Spinal cord (tissue), 10 donors: ENCODE measurements around the gene FRAS1. TPM values are rescaled to one million over a fixed set of nuclear protein-coding genes. Genes with fewer than 3 reads are reported as not detected.
"Not testable (repeated sequence)": the region's sequence is repeated elsewhere in the genome, so short reads cannot be mapped to it uniquely, and the experiment has no call there.

Source experiments
- DNase-seq, 6 donors: peaks; one replicate each; pipeline versions ENCODE4 v3.0.0 to v3.0.0-alpha.2; 2013 to 2015; ENCODE audit warnings: low spot score in 6 of 6, low read depth in 4 of 6
- H3K27ac ChIP-seq: one replicate; pipeline ENCODE4 v1.5.1; 2013; ENCODE audit warnings: low read depth, low read length, control low read depth
- H3K27me3 ChIP-seq: one replicate; pipeline ENCODE4 v1.6.1; 2013; ENCODE audit warnings: low read length; ENCODE audit not compliant: control insufficient read depth, insufficient read depth
- H3K36me3 ChIP-seq: one replicate; pipeline ENCODE4 v1.6.1; 2013; ENCODE audit warnings: low read length; ENCODE audit not compliant: control insufficient read depth, insufficient read depth
- H3K4me1 ChIP-seq: one replicate; pipeline ENCODE4 v1.6.1; 2013; ENCODE audit warnings: low read length; ENCODE audit not compliant: control insufficient read depth, insufficient read depth
- H3K4me3 ChIP-seq: one replicate; pipeline ENCODE4 v1.5.1; 2013; ENCODE audit warnings: low read depth, low read length, control low read depth
- H3K9me3 ChIP-seq: one replicate; pipeline ENCODE4 v1.6.1; 2013; ENCODE audit warnings: low read length; ENCODE audit not compliant: control insufficient read depth, insufficient read depth
- WGBS: methylation state at CpG from one replicate; pipeline ENCODE4 v1.1.5; 2013; ENCODE audit warnings: missing lambda C conversion rate; ENCODE audit not compliant: insufficient coverage; 5-methylcytosine and 5-hydroxymethylcytosine counted together
- polyA plus RNA-seq, 2 donors: library from polyadenylated mRNA; unstranded; fragments of 120-200 nt; gene quantifications; one replicate each; pipeline ENCODE4 v1.2.1, GENCODE V29; 2013; ENCODE audit not compliant: insufficient read length in 2 of 2
- total RNA-seq, 2 donors: library from RNA; depleted of rRNA in 1 of 2; stranded (reverse); fragments of 120-200 nt in 1 of 2; fragments of >200 nt in 1 of 2; gene quantifications; one replicate each; pipeline versions ENCODE4 v1.2.3 to v1.2.4, GENCODE V29; 2013 to 2014
- donor health status: healthy.

FRAS1 gene
- total and polyA plus RNA-seq, 4 donors, result 7.5 to 24.0 (median 16.5) TPM

DNA sequence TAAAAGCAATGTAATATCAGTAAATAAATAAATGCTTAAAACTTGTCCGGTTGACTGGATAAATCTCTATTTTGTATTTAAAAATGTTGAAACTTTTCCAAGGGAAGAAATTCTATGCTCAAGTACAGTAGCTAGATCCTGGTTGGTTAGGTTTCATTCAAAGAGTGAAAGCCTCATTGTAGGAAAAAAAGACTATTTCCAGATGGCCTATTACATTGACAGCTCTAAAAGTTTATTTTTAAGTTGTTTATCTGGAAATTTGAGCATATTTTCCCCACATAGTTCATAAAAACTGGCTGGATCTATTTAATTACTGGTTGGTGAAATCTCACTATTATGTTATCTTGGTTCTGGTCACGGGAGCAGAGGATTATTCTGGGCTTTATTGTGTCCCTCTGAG, 38.0 kb downstream of the FRAS1 start:
- no peak for DNase-seq
- Histone ChIP-seq H3K27me3 (no peaks in the 10 kb centered on the region), H3K36me3 (no peaks in the 10 kb centered on the region), H3K27ac (no peak overlapping the region), H3K9me3 (peaks cover 2% of the 10 kb centered on the region), H3K4me3 (no peak overlapping the region), H3K4me1 (no peaks in the 10 kb centered on the region)
- 100% methylated on average over 1 of the region's 2 CpGs for WGBS

DNA sequence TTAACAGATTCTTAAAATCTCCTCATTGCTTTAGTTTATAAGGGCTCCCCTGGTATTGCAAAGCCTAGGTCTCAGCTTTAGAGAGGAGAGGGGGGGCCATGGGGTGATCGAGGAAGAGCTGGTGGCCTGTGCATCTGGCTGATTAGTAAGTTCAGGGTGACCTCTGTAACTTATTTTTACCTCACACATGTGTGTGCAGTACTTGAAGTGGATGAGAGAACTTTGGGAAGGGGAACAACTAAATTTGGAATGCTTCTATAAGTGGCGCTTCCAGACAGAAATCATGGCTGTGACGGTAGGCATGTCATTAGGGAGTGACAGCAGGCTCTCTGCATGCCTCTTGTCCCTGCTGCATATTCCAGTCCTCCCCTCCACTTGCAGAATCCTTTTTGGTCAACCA, 41.9 kb downstream of the FRAS1 start:
- no peaks in the 10 kb centered on the region for H3K36me3 ChIP-seq
- no peak overlapping the region for H3K27ac ChIP-seq
- no peak overlapping the region for H3K4me3 ChIP-seq
- H3K27me3 ChIP-seq, result no peaks in the 10 kb centered on the region
- peaks cover 2% of the 10 kb centered on the region for H3K9me3 ChIP-seq
- DNase-seq, result no peak
- no CpG with 5 or more reads among the region's 3 CpGs for WGBS
- H3K4me1 ChIP-seq, result no peaks in the 10 kb centered on the region

DNA sequence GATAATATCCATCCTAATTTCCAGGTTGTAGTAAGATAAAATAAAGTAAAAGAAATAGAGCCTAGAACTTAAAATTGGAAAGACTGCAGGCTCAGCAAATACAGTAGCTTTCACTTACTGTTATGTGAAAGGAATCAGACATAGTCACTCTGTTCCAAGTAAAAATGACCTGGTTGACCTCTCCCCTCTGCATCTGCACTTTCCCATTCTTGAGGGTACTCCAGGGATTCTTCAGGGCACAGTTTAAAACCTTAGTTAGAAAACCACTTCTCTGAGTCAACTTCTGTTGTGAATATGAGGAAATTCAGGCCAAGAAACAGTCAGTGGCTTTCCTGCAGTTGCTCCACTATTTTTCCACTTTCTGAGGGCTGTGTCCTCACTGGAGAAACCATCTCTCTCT, 42.9 kb downstream of the FRAS1 start:
- Histone ChIP-seq H3K27me3 (no peaks in the 10 kb centered on the region), H3K27ac (no peak overlapping the region), H3K4me1 (no peaks in the 10 kb centered on the region), H3K9me3 (peaks cover 2% of the 10 kb centered on the region), H3K36me3 (no peaks in the 10 kb centered on the region), H3K4me3 (no peak overlapping the region)
- peak in 1 of 6 donors; percentile 23 for DNase-seq

DNA sequence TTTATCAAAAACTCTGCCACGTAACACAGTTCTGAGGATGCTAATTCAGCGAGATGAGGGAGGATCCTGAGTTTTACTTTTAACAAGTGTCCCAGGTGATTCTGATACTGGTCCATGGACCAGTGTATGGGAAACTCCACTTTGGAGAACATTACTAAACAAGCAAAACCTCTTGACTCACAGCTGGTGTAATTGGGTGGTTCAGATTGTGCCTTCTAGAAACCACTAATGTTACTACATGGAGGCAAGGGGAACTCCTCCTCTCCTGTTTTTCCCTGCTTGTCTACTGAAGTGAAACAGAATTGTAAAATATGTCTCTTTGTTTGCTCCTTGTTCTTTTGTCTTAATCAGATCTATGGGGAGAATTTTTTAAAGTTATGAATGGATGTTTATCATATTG, 62.6 kb downstream of the FRAS1 start:
- no peaks in the 10 kb centered on the region for H3K36me3 ChIP-seq
- no peak overlapping the region for H3K27ac ChIP-seq
- DNase-seq, result no peak
- no CpG with 5 or more reads among the region's 2 CpGs for WGBS
- H3K9me3 ChIP-seq, result peaks cover 2% of the 10 kb centered on the region
- H3K4me3 ChIP-seq, result no peak overlapping the region
- H3K27me3 ChIP-seq, result no peaks in the 10 kb centered on the region
- H3K4me1 ChIP-seq, result no peaks in the 10 kb centered on the region

DNA sequence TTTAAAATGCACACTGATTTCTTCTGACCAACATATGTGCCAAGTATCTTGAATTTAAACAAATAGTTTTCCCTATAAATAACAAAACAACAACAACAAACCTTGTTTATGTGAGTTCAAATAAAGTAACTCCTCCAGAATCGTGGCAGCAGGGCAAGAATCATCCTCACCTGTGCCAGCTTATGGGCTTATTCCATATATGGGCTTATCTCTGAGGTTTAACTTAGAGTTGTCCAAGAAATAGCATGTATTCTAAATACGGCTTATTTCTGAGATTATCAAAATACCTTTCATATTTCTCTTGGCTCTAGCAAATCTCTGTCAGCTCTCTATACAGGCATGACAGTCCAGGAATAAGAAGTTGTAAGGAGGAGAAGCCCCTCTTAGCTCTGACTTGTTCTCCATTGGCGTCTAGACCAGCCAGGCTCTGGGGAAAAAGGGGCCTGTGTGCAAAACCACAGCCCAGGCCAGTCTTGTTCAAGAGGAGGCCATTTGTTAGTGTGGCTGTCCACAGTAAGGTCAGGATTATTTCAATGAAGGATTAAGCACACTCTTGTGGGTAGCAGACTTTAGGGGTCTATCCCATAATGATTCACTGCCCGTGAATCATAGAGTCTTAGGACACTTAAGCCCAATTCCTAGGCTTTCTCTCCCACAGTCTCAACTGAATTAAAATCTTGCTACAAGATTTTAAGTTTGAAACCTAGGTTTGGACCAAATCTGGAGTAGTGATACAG, 63.2 kb downstream of the FRAS1 start:
- no peak overlapping the region for H3K4me3 ChIP-seq
- H3K36me3 ChIP-seq, result no peaks in the 10 kb centered on the region
- no peaks in the 10 kb centered on the region for H3K27me3 ChIP-seq
- WGBS, result 83% methylated on average over 1 of the region's 4 CpGs
- no peaks in the 10 kb centered on the region for H3K4me1 ChIP-seq
- H3K27ac ChIP-seq, result no peak overlapping the region
- no peak for DNase-seq
- peaks cover 2% of the 10 kb centered on the region for H3K9me3 ChIP-seq

DNA sequence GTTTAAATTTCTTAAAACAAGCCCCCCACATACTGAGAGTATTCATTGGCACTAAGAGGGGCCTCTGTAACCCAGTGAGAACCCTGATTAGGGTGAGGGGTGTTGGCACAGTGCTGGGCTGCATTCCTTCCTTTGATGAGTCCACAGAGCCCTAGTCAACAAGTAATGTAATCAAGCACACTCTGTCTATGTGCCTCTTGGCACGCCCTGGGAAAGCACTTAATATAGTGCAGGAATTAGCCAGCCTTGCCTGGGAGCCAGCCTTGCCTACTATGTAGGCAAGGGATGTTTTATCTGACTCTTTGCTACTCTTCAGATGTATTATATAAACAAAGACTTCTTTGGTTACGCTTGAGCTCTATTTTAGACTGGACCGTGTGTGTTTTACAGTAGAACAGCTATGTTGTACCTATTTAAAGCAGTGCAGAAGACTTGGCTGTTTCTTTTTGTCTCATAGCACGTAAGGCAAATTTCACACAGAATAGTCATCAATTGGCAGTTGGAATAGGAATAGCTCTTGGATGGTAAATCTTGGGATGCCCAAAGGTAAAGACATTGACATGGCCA, 64.3 kb downstream of the FRAS1 start:
- no CpG with 5 or more reads among the region's 4 CpGs for WGBS
- H3K4me1 ChIP-seq, result no peaks in the 10 kb centered on the region
- H3K36me3 ChIP-seq, result no peaks in the 10 kb centered on the region
- no peak overlapping the region for H3K4me3 ChIP-seq
- no peak overlapping the region for H3K27ac ChIP-seq
- DNase-seq, result peak in 2 of 6 donors; percentile 30 to 59
- peaks cover 2% of the 10 kb centered on the region for H3K9me3 ChIP-seq
- no peaks in the 10 kb centered on the region for H3K27me3 ChIP-seq

DNA sequence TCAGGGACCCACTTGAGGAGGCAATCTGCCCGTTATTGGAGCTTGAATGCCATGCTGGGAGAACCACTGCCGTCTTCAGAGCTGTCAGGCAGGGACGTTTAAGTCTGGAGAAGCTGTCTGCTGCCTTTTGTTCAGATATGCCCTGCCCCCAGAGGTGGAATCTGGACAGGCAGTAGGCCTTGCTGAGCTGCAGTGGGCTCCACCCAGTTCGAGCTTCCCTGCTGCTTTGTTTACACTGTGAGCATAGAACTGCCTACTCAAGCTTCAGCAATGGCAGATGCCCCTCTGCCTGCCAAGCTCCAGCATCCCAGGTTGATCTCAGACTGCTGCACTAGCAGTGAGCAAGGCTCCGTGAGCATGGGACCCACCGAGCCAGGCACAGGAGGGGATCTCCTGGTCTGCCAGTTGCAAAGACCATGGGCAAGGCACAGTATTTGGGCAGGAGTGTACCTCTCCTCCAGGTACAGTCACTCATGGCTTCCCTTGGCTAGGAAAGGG, 68.8 kb downstream of the FRAS1 start:
- not testable (repeated sequence) for H3K27me3 ChIP-seq, H3K9me3 ChIP-seq, H3K4me1 ChIP-seq, H3K27ac ChIP-seq, H3K4me3 ChIP-seq, H3K36me3 ChIP-seq, DNase-seq
- 40% methylated on average over 6 of the region's 6 CpGs for whole genome bisulfite sequencing

DNA sequence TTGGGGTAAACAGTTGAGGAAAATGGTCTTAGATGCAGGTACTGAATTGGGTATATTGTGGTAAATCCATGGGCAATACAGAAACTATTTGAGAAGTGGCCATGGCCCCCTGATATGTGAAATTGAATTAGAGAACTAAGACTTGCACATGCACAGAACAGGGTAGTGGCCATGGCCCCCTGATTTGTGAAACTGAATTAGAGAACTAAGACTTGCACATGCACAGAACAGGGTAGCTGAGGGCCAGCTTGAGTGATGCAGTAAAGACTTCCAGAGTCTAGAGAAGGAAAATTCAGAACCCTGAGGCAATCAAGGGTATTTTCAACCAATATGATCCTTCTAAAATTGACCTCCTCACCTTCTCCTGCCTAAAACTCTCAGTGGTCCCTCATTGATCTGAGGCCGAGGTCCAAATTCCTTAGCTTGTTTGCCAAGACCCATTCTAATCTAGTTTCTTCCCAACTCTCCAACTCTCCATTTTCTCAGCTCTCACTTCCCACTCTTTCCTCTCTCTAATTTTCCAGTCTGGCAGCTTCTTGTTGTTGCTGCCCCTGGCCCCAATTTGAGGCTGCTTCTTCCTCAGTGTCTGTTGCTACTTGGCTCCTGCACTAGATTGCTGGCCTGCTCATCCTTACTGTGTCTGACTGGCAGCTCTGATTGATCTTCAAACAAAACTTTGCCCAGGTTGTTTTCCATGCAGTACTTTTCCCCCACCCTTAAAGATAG, 72.4 kb downstream of the FRAS1 start:
- no peak overlapping the region for H3K4me3 ChIP-seq
- no peak overlapping the region for H3K27ac ChIP-seq
- H3K36me3 ChIP-seq, result no peaks in the 10 kb centered on the region
- DNase-seq, result no peak
- H3K9me3 ChIP-seq, result no peaks in the 10 kb centered on the region
- H3K4me1 ChIP-seq, result no peaks in the 10 kb centered on the region
- 95% methylated on average over 1 of the region's 1 CpG for whole genome bisulfite sequencing
- H3K27me3 ChIP-seq, result no peaks in the 10 kb centered on the region

DNA sequence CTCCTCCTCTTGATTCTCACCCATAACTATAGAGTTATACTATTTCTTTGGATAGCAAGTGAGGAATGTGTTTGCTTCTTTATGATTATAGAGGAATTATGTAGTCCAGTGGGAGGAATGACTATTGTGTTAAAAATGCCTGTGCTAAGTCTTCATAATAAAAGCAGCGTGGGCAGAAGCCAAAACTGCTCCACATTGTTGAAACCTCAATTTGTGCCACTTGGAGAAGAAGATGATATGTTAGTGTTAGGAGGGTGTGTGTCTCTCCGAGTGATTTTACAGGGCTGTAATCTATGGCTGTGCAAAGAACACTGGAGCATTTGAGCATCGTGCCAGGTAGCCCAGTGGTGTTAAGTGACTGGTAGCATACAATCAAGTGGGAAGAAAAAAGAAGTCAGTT, 74.3 kb downstream of the FRAS1 start:
- no peaks in the 10 kb centered on the region for H3K27me3 ChIP-seq
- DNase-seq, result peak in 1 of 6 donors; percentile 45
- H3K4me1 ChIP-seq, result no peaks in the 10 kb centered on the region
- no peaks in the 10 kb centered on the region for H3K36me3 ChIP-seq
- H3K9me3 ChIP-seq, result no peaks in the 10 kb centered on the region
- H3K4me3 ChIP-seq, result no peak overlapping the region
- 51% methylated on average over 3 of the region's 3 CpGs for WGBS
- no peak overlapping the region for H3K27ac ChIP-seq
